IMR-90 (cell line): Measurements from ENCODE around the gene SPG11.

ENCODE experiments used
- CHD1 ChIP-seq: IDR thresholded peaks from 2 replicates; pipeline ENCODE4 v1.6.1; 2012; ENCODE audit warnings: low read depth, low read length, improper control_type of control experiment
- FOS ChIP-seq: fragments of 150-350 bp; IDR thresholded peaks from 2 replicates; pipeline ENCODE4 v1.6.1; 2016; ENCODE audit warnings: low read depth, low read length
- MAZ ChIP-seq: IDR thresholded peaks from 2 replicates; pipeline ENCODE4 v1.6.1; 2012; ENCODE audit warnings: low read depth, mild to moderate bottlenecking, low read length, improper control_type of control experiment, moderate library complexity, borderline replicate concordance
- NFE2L2 ChIP-seq: fragments of 150-350 bp; IDR thresholded peaks from 2 replicates; pipeline ENCODE4 v1.6.1; 2016; ENCODE audit warnings: low read depth, mild to moderate bottlenecking, low read length
- POLR2A ChIP-seq: IDR thresholded peaks from 2 replicates; pipeline ENCODE4 v1.6.1; 2012; ENCODE audit warnings: mild to moderate bottlenecking, low read depth, low read length
- TF ChIP-seq, protein P1 (sequence below): conservative IDR thresholded peaks from 2 replicates; pipeline ENCODE4 v1.5.1; 2012; ENCODE audit warnings: mild to moderate bottlenecking, low read depth, low read length, improper control_type of control experiment
- TF ChIP-seq, protein P2 (sequence below): fragments of 150-350 bp; IDR thresholded peaks from 2 replicates; pipeline ENCODE4 v1.6.1; 2017; ENCODE audit warnings: mild to moderate bottlenecking, antibody characterized with exemption, low read length, low read depth

DNA sequence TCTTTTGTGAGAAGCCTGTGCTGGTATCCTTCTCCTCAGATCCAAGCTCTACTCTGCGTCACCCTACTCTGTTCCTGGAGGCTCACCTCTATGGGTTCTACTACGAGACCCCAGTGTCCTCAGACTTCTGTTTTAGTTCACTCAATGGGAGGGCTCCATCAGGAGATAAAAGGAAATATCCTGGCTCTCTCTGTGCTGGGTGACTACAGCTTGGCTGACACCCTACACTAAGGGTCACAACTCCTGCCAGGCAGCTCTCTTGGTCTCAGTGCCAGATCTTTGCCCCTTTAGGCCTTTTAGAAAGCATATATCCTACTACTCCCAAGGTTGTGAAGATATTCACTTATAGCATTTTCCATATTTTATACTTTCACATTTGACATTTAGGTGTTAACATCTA lies 46.5 kb downstream of the SPG11 start:
- TF ChIP-seq POLR2A (no peak), FOS (no peak), MAZ (no peak), CHD1 (no peak), NFE2L2 (no peak)
- TF ChIP-seq, protein P1, sequence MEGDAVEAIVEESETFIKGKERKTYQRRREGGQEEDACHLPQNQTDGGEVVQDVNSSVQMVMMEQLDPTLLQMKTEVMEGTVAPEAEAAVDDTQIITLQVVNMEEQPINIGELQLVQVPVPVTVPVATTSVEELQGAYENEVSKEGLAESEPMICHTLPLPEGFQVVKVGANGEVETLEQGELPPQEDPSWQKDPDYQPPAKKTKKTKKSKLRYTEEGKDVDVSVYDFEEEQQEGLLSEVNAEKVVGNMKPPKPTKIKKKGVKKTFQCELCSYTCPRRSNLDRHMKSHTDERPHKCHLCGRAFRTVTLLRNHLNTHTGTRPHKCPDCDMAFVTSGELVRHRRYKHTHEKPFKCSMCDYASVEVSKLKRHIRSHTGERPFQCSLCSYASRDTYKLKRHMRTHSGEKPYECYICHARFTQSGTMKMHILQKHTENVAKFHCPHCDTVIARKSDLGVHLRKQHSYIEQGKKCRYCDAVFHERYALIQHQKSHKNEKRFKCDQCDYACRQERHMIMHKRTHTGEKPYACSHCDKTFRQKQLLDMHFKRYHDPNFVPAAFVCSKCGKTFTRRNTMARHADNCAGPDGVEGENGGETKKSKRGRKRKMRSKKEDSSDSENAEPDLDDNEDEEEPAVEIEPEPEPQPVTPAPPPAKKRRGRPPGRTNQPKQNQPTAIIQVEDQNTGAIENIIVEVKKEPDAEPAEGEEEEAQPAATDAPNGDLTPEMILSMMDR: no peak
- TF ChIP-seq, protein P2, sequence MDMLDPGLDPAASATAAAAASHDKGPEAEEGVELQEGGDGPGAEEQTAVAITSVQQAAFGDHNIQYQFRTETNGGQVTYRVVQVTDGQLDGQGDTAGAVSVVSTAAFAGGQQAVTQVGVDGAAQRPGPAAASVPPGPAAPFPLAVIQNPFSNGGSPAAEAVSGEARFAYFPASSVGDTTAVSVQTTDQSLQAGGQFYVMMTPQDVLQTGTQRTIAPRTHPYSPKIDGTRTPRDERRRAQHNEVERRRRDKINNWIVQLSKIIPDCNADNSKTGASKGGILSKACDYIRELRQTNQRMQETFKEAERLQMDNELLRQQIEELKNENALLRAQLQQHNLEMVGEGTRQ: no peak
